CD4-positive, alpha-beta T cell treated with Interleukin-1 beta for 1 hour (primary cell): ENCODE data around the gene CCL18.
"Not testable (repeated sequence)": the region's sequence is repeated elsewhere in the genome, so short reads cannot be mapped to it uniquely, and the experiment has no call there.

Source experiments
- DNase-seq, 2 donors: peaks; one replicate each; pipeline ENCODE4 v3.0.0-alpha.2; 2020 to 2022

Gene CCL18

GRCh38 chr17:36104701-36105181, 40.7 kb downstream of the CCL18 start:
- DNase-seq: no peak

- no peak for DNase-seq
These were observed 41.9 kb downstream of the CCL18 start for GRCh38 chr17:36105781-36106492.

- DNase-seq: no peak
These were observed 42.4 kb downstream of the CCL18 start for GRCh38 chr17:36106493-36106835.

- DNase-seq: no peak
These were observed 43.6 kb downstream of the CCL18 start for GRCh38 chr17:36107660-36108059.

- peak in 1 of 2 donors; percentile 37 for DNase-seq
These were observed 44.2 kb downstream of the CCL18 start for GRCh38 chr17:36108265-36108664.

- DNase-seq: no peak
These were observed 47.0 kb downstream of the CCL18 start for GRCh38 chr17:36111068-36111490.

- DNase-seq: no peak
These were observed 48.5 kb downstream of the CCL18 start for GRCh38 chr17:36112572-36112971.

GRCh38 chr17:36113131-36113530, 49.1 kb downstream of the CCL18 start:
- DNase-seq: not testable (repeated sequence)

GRCh38 chr17:36114971-36115648, 51.0 kb downstream of the CCL18 start:
- DNase-seq: not testable (repeated sequence)

GRCh38 chr17:36115649-36115977, 51.5 kb downstream of the CCL18 start:
- DNase-seq: not testable (repeated sequence)

GRCh38 chr17:36117505-36118382, 53.7 kb downstream of the CCL18 start:
- no peak for DNase-seq

GRCh38 chr17:36118477-36119353, 54.6 kb downstream of the CCL18 start:
- no peak for DNase-seq

GRCh38 chr17:36120221-36120620, 56.1 kb downstream of the CCL18 start:
- DNase-seq: no peak

GRCh38 chr17:36121099-36121498, 57.0 kb downstream of the CCL18 start:
- DNase-seq: not testable (repeated sequence)
